ENCODE data around the gene LRMDA. TPM values are rescaled to one million over a fixed set of nuclear protein-coding genes. Genes with fewer than 3 reads are reported as not detected.
A peak's percentile ranks its signal among the peaks of the same experiment; 100 is the strongest.

LRMDA gene
- total RNA-seq, 4 donors from 2014 or later, result 1.5 to 15.7 (median 4.6) TPM

DNA sequence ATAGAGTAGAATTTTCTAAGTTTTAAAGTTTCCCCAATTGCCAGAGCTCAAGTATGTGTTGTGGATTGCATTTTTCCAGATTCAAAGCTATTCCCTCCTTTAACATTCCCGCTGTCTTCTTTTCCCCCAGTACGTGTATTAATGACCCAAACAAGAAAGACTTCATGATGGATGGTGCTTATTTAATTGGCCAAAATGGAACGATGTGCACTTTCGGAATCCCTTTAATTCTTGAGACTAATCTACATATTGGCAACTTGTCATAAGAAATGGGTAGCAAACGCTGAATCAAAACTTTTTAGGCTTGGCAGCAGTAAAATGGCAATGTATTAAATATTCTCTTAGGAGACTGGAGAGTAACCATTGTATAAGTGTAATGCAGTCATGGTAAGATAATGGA is 753.2 kb downstream of the LRMDA start:
- H3K36me3 ChIP-seq, result no peaks in the 10 kb centered on the region
- H3K4me1 ChIP-seq, result peaks cover 0 to 6% of the 10 kb centered on the region in 2 donors
- TF ChIP-seq POLR2A (IDR thresholded peaks at IDR 0.05), result no peak
- TF ChIP-seq, protein P1, sequence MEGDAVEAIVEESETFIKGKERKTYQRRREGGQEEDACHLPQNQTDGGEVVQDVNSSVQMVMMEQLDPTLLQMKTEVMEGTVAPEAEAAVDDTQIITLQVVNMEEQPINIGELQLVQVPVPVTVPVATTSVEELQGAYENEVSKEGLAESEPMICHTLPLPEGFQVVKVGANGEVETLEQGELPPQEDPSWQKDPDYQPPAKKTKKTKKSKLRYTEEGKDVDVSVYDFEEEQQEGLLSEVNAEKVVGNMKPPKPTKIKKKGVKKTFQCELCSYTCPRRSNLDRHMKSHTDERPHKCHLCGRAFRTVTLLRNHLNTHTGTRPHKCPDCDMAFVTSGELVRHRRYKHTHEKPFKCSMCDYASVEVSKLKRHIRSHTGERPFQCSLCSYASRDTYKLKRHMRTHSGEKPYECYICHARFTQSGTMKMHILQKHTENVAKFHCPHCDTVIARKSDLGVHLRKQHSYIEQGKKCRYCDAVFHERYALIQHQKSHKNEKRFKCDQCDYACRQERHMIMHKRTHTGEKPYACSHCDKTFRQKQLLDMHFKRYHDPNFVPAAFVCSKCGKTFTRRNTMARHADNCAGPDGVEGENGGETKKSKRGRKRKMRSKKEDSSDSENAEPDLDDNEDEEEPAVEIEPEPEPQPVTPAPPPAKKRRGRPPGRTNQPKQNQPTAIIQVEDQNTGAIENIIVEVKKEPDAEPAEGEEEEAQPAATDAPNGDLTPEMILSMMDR (IDR thresholded peaks at IDR 0.05), result no peak
- intact Hi-C loops (cut with DNase I; ENCODE audit: low total_unique reads), result no loop called here
- DNase-seq, result no peak
- H3K4me3 ChIP-seq, result no peak overlapping the region
- no peaks in the 10 kb centered on the region for H3K27me3 ChIP-seq
- H3K9me3 ChIP-seq, result no peaks in the 10 kb centered on the region
- no peak overlapping the region for H3K27ac ChIP-seq

- Histone ChIP-seq H3K4me1 (peaks cover 0 to 6% of the 10 kb centered on the region in 2 donors), H3K36me3 (no peaks in the 10 kb centered on the region), H3K27me3 (no peaks in the 10 kb centered on the region), H3K9me3 (no peaks in the 10 kb centered on the region), H3K27ac (peak overlapping the region; percentile 46 to 54), H3K4me3 (no peak overlapping the region)
- no peak for DNase-seq
- intact Hi-C loops (cut with DNase I; ENCODE audit: low total_unique reads), result no loop called here
- TF ChIP-seq, protein P1 (IDR thresholded peaks at IDR 0.05), result no peak
- TF ChIP-seq POLR2A (IDR thresholded peaks at IDR 0.05), result no peak
Observed at GRCh38 chr10:76185471-76186301, 754.3 kb downstream of the LRMDA start.

DNA sequence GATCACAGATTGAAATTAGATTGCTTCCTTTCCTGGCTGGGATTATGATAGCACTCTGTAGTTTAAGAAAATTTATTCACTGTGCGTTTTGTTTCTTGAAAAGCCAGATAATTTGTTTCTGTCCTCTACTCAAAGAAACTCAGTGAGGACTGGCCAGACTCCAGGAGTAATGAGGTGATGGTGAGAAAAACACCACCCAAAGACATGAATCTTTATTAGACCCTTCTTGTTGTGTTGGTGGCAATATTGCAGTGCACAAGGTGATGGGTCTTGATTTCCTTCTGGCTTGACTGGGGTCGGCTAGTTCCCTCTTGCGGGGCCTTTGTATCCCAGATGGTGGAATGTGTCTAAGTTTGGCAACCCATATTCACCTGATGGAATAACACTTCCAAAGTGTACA is 756.8 kb downstream of the LRMDA start:
- intact Hi-C loops (cut with DNase I; ENCODE audit: low total_unique reads), result no loop called here
- DNase-seq, result no peak

DNA sequence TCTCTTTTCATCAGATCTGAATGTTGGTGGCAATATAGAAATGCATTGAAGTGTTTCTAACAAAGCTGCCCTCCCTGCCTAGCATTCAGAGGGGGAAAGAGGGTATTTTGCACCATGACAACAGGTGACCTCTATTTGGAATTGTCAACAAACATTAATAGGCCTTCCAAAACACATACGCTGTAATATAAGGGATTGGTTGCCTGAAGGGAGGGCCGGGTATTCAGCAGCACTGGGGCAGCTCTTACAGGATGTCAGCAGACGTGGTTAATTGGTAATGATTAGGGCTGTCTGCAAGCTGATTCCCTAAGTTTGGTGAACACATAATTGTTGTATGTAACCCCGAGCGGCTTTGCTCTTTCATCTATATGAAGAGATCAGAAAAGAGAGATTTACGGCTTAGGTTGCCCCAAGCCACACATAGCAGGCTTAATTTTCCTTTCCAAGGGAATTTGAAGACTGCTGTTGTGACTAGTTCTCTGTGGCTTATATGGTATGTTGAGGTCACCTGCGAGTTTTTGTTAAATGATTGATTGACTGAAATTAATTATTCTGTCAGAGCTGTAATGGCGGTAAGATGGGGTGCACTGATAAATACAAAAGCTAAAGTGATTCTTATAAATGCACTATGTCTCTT is 759.3 kb downstream of the LRMDA start:
- DNase-seq, result no peak
- intact Hi-C loops (cut with DNase I; ENCODE audit: low total_unique reads), result no loop called here
- no peak for TF ChIP-seq POLR2A (IDR thresholded peaks at IDR 0.05)
- TF ChIP-seq, protein P1 (IDR thresholded peaks at IDR 0.05), result no peak
- Histone ChIP-seq H3K27me3 (no peaks in the 10 kb centered on the region), H3K4me1 (peaks cover 0 to 6% of the 10 kb centered on the region in 2 donors), H3K36me3 (no peaks in the 10 kb centered on the region), H3K4me3 (no peak overlapping the region), H3K27ac (no peak overlapping the region), H3K9me3 (no peaks in the 10 kb centered on the region)

More for the DNA sequence above, 756.8 kb downstream of the LRMDA start:
- Histone ChIP-seq H3K4me3 (no peak overlapping the region), H3K36me3 (no peaks in the 10 kb centered on the region), H3K27me3 (no peaks in the 10 kb centered on the region), H3K4me1 (peaks cover 0 to 6% of the 10 kb centered on the region in 2 donors), H3K9me3 (no peaks in the 10 kb centered on the region), H3K27ac (no peak overlapping the region)
- TF ChIP-seq, protein P1 (IDR thresholded peaks at IDR 0.05), result no peak
- no peak for TF ChIP-seq POLR2A (IDR thresholded peaks at IDR 0.05)

DNA sequence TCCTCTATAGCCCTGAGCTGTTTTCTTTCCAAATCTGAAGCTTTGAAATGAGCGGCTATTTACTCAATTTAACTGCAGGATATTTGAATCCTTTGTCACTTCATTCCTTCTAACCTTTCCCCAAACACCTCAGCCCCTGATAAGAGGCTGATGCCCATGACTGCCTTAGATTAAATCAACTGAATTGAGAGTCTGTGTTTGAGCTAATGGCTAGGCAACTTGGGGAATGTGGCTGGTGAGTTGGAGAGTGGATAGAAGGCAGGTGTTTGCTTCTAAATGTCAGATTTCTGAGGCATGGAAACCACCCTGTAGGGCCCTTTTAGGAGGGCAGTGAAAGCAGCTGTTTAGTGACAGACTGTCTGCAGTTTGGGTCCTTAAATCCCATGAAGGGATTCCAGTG is 759.9 kb downstream of the LRMDA start:
- no peaks in the 10 kb centered on the region for H3K36me3 ChIP-seq
- H3K27me3 ChIP-seq, result no peaks in the 10 kb centered on the region
- H3K27ac ChIP-seq, result no peak overlapping the region
- H3K4me1 ChIP-seq, result peaks cover 0 to 2% of the 10 kb centered on the region in 2 donors
- intact Hi-C loops (cut with DNase I; ENCODE audit: low total_unique reads), result no loop called here
- H3K4me3 ChIP-seq, result no peak overlapping the region
- no peak for DNase-seq
- TF ChIP-seq, protein P1 (IDR thresholded peaks at IDR 0.05), result no peak
- TF ChIP-seq POLR2A (IDR thresholded peaks at IDR 0.05), result no peak
- no peaks in the 10 kb centered on the region for H3K9me3 ChIP-seq
